ENCODE measurements around the gene VAC14. TPM values are rescaled to one million over a fixed set of nuclear protein-coding genes. Genes with fewer than 3 reads are reported as not detected.
"Not testable (repeated sequence)": the region's sequence is repeated elsewhere in the genome, so short reads cannot be mapped to it uniquely, and the experiment has no call there.

Gene VAC14
- total RNA-seq, 1 donor from 2014 or later = 20.6 TPM

DNA sequence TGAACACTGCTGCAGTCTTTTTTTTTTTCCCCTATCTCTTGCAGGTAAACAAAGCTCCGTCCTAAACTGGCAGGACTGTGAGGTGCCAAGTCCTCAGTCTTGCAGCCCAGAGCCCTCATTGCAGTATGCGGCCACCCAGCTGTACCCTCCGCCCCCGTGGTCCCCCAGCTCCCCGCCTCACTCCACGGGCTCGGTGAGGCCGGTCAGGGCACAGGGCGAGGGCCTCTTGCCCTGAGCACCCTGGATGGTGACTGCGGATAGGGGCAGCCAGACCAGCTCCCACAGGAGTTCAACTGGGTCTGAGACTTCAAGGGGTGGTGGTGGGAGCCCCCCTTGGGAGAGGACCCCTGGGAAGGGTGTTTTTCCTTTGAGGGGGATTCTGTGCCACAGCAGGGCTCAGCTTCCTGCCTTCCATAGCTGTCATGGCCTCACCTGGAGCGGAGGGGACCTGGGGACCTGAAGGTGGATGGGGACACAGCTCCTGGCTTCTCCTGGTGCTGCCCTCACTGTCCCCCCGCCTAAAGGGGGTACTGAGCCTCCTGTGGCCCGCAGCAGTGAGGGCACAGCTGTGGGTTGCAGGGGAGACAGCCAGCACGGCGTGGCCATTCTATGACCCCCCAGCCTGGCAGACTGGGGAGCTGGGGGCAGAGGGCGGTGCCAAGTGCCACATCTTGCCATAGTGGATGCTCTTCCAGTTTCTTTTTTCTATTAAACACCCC lies 140.8 kb downstream of the VAC14 start:
- DNase-seq = no peak

GRCh38 chr16:70659546-70659945 lies 141.4 kb downstream of the VAC14 start:
- no peak for DNase-seq

GRCh38 chr16:70658921-70659320 lies 142.0 kb downstream of the VAC14 start:
- no peak for DNase-seq

- no peak for DNase-seq
Measured at GRCh38 chr16:70657956-70658355, 143.0 kb downstream of the VAC14 start.

GRCh38 chr16:70656712-70657263 lies 144.2 kb downstream of the VAC14 start:
- no peak for DNase-seq

- no peak for DNase-seq
Measured at GRCh38 chr16:70656065-70656711, 144.8 kb downstream of the VAC14 start.

DNA sequence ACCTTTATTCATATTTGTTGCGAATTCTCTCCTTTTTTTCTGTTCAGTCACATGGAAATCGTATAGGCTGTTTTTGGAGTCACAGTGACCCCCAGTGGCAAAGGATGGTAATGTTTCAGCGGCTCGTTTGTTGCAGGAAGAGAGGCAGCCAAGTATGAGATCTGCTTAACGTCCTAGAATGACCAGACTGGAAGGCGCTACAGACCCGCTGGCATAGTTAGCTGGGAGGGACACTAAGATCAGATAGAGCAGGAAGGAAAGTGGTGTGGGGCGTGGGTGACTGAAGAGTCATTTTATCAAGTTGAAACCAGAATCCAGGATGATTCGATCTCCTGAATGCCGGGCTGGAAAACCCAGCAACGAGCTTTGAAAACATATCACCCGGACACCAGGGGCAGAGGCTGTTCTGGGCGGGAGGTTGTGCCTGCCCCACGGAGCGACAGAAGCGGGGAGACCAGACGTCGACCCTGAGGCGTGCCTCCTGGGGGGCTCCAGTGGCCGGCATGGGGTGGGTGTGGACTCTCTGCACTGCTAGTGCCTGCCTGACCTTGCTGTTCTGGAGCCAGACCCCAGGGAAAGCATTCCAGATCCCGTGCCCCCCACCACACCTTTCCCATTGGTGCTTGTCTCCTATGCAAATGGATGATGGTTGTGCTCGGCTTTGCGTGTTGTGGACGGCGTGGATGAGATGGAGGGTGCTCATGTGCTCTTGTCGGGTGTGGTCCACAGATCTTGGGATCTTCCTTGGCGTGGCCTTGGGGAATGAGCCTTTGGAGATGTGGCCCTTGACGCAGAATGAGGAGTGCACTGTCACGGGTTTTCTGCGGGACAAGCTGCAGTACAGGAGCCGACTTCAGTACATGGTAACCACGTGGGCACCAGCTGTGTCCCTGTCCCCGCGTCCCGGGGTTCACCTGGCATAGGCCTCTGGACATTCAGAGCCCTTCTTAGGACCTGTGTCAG lies 146.9 kb downstream of the VAC14 start:
- DNase-seq = peak; percentile 93

- no peak for DNase-seq
Measured at GRCh38 chr16:70653406-70653805, 147.6 kb downstream of the VAC14 start.

DNA sequence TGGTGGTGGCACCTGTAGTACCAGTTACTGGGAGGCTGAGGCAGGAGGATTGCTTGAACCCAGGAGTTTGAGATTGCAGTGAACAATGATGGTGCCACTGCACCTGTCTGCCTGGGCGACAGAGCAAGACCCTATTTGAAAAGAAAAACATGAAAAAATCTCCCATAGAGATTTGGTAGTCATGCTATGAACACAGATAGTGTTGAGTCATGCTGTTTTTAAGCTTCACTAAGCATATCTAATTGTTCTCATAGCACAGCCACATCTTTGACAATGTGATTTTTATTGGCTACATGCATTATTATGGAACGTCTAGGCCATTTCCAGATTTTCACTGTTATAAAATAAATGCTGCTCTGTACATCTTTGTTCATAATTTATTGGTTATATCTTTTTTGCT lies 148.6 kb downstream of the VAC14 start:
- DNase-seq = peak; percentile 19

DNA sequence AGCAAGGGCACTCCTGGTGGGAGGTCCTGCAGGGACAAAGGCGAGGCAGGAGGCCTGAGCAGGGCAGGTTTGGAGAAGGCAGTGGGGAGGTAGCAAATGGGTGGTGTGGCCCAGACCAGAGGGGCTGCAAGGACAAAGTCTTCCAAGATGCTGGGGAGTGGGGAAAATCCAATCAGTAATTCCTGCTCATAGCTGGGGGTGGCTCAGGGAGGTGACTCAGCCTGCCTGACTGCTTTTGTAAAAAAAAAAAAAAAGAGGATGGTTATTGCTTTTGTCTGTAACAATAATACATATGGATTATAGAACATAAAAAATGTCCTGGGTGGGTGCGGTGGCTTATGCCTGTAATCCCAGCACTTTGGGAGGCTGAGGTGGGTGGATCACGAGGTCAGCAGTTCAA lies 149.4 kb downstream of the VAC14 start:
- peak; percentile 32 for DNase-seq

- no peak for DNase-seq
Measured at GRCh38 chr16:70650216-70650615, 150.7 kb downstream of the VAC14 start.

DNA sequence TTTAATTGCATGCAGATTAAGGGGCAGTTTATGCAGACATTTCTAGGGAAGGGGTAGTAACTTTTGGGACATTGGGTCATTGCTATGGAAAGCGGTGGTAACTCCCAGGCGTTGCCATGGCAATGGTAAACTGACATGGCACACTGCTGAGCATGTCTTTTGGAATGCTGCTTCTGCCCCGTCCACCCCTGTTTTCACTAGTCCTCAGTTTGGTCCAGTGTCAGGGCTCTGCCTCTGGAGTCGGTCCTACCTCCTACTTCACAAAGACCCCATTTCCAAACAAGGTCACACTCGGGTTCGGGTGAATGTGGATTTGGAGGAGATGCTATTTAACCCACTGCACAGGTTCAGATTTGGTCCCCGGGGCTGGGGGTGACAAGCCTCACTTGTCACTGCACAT lies 151.7 kb downstream of the VAC14 start:
- DNase-seq = no peak

DNA sequence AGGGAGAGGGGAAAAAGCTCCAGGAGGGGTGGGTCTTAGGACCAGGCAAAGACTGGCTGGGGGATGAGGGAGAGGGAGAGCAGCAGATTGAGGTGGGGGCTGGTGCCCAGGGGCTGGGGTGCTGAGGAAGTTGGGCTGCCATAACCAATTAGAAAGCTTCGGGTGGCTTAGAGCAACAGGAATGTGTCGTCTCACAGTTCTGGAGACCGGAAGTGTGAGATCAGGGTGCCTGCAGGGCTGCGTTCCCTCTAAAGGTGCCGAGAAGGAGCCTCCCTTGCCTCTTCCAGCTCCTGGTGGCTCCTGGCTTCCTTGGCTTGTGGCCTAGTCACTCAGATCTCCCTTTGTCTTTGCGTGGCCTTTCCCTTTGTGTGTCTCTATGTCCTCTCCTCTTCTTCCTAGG lies 152.4 kb downstream of the VAC14 start:
- no peak for DNase-seq

GRCh38 chr16:70647441-70648359 lies 153.3 kb downstream of the VAC14 start:
- no peak for DNase-seq

GRCh38 chr16:70646260-70647241 lies 154.4 kb downstream of the VAC14 start, which contains the start of gene IL34:
Gene IL34, plus strand, starts transcription at chr16:70646559. Its CDS starts 389 bp downstream, at chr16:70646948.
- DNase-seq = no peak

DNA sequence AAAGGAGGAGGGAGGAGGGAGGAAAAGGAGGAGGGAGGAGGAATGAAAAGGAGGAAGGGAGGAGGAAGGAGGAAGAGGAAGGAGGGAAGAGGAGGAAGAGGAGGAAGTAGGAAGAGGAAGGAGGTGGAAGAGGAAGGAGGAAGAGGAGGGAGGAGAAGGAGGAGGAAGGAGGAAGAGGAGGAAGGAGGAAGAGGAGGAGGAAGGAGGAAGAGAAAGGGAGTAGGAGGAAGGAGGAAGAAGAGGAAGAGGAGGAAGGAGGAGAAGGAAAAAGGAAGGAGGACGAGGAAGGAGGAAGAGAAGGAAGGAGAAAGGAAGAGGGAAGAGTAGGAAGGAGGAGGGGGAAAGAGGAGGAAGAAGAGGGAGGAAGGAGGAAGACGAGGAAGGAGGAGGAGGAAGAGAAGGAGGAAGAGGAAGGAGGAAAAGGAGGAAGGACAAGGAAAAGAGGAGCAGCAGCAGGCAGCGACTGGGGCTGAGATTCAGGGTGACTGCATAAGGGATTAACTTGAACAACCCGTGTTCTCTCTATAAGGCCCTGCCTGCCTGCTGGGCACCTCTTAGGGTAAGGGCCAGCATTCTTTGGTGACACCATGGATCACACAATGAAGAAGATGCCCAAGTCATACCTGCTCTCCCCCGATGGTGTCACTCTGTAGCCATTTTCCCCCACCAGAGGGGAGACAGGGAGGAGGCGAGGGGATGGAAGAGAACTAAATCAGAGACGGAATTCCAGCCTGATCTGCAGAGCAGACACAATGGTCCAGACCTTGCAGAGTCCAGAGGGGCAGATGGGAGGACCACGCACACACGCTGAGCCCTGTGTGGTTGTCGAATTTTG lies 156.0 kb downstream of the VAC14 start:
- DNase-seq = no peak

GRCh38 chr16:70643264-70643663 lies 157.7 kb downstream of the VAC14 start:
- not testable (repeated sequence) for DNase-seq

GRCh38 chr16:70642633-70643032 lies 158.3 kb downstream of the VAC14 start:
- DNase-seq = no peak
